Glutamatergic neuron (in vitro differentiated cells): ENCODE results near the gene LGALS3. TPM values are rescaled to one million over a fixed set of nuclear protein-coding genes. Genes with fewer than 3 reads are reported as not detected.
A peak's percentile ranks its signal among the peaks of the same experiment; 100 is the strongest.

Experiments used
- DNase-seq: peaks from one replicate; pipeline ENCODE4 v3.0.0; 2022
- H3K27ac Mint-ChIP-seq: one replicate; pipeline ENCODE4 v1.8.0; 2020; ENCODE audit warnings: mild to moderate bottlenecking, mixed read lengths, inconsistent platforms; ENCODE audit not compliant: unreplicated experiment
- H3K27me3 Mint-ChIP-seq: one replicate; pipeline ENCODE4 v1.8.0; 2020; ENCODE audit warnings: mild to moderate bottlenecking, moderate library complexity, mixed read lengths, inconsistent platforms; ENCODE audit not compliant: unreplicated experiment
- H3K36me3 Mint-ChIP-seq: one replicate; pipeline ENCODE4 v1.8.0; 2020; ENCODE audit warnings: mild to moderate bottlenecking, mixed read lengths, inconsistent platforms; ENCODE audit not compliant: unreplicated experiment
- H3K4me1 Mint-ChIP-seq: one replicate; pipeline ENCODE4 v1.8.0; 2020; ENCODE audit warnings: mild to moderate bottlenecking, low read depth, mixed read lengths, inconsistent platforms; ENCODE audit not compliant: unreplicated experiment
- H3K4me3 Mint-ChIP-seq: one replicate; pipeline ENCODE4 v1.8.0; 2020; ENCODE audit warnings: mild to moderate bottlenecking, mixed read lengths, inconsistent platforms; ENCODE audit not compliant: unreplicated experiment
- H3K9me3 Mint-ChIP-seq: one replicate; pipeline ENCODE4 v1.8.0; 2020; ENCODE audit warnings: mild to moderate bottlenecking, moderate library complexity, mixed read lengths, inconsistent platforms; ENCODE audit not compliant: unreplicated experiment
- total RNA-seq: library from RNA; stranded (reverse); fragmentation: NEBNext Ultra II Directional; extraction: Animal tissue kit (Norgen Biotek cat#: 25700); gene quantifications from one replicate; pipeline ENCODE4 v1.2.1, GENCODE V29; 2021; ENCODE audit not compliant: unreplicated experiment
- TF ChIP-seq, protein P1 (sequence below): fragments of 200-600 bp; sonication (generic); IDR thresholded peaks from one replicate; pipeline ENCODE4 v1.5.0; 2021; ENCODE audit not compliant: partially characterized antibody, unreplicated experiment

LGALS3 gene
- total RNA-seq, 1 donor from 2014 or later: not detected

DNA sequence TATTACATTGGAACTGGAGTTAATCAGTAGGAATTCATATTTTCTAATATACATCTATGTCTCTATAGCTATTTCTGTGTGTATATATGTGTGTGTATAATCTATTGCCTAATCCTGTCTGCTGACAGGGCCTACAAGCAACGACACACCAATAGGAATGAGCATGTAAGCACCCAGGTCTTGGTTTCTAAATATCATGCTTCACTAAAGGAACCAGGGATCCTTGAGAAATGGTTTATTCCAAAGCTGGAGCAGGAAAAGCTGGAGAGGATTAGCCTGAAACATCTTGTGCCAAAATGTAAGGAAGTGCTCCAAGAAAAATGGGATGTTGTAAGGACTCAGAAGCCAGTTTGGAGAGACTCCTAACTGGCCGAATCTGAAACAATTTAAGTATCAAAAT, 29.3 kb upstream of the LGALS3 start:
- Mint-ChIP-seq H3K4me3 (no peak overlapping the region), H3K4me1 (no peaks in the 10 kb centered on the region), H3K9me3 (peaks cover 2% of the 10 kb centered on the region), H3K27me3 (peaks cover 4% of the 10 kb centered on the region), H3K36me3 (peaks cover 7% of the 10 kb centered on the region), H3K27ac (no peak overlapping the region)
- no peak for DNase-seq
- TF ChIP-seq, protein P1, sequence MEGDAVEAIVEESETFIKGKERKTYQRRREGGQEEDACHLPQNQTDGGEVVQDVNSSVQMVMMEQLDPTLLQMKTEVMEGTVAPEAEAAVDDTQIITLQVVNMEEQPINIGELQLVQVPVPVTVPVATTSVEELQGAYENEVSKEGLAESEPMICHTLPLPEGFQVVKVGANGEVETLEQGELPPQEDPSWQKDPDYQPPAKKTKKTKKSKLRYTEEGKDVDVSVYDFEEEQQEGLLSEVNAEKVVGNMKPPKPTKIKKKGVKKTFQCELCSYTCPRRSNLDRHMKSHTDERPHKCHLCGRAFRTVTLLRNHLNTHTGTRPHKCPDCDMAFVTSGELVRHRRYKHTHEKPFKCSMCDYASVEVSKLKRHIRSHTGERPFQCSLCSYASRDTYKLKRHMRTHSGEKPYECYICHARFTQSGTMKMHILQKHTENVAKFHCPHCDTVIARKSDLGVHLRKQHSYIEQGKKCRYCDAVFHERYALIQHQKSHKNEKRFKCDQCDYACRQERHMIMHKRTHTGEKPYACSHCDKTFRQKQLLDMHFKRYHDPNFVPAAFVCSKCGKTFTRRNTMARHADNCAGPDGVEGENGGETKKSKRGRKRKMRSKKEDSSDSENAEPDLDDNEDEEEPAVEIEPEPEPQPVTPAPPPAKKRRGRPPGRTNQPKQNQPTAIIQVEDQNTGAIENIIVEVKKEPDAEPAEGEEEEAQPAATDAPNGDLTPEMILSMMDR: no peak

DNA sequence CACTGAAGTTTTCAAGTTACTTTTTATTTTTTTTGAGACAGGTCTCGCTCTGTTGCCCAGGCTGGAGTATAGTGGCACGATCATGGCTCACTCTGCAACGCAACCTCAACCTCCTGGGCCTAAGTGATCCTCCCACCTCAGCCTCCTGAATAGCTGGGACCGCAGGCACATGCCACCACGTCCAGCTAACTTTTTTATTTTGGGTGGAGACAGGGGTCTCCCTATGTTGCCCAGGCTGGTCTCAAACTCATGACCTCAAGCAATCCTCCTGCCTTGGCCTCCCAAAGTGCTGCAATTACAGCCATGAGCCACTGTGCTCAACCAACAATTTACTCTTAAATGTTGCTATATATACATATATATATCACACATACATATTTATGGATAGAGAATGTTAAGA, 27.4 kb upstream of the LGALS3 start:
- no peak for DNase-seq
- Mint-ChIP-seq H3K27ac (no peak overlapping the region), H3K4me1 (no peaks in the 10 kb centered on the region), H3K4me3 (no peak overlapping the region), H3K27me3 (peaks cover 4% of the 10 kb centered on the region), H3K36me3 (peaks cover 7% of the 10 kb centered on the region), H3K9me3 (peaks cover 2% of the 10 kb centered on the region)
- TF ChIP-seq, protein P1: no peak

DNA sequence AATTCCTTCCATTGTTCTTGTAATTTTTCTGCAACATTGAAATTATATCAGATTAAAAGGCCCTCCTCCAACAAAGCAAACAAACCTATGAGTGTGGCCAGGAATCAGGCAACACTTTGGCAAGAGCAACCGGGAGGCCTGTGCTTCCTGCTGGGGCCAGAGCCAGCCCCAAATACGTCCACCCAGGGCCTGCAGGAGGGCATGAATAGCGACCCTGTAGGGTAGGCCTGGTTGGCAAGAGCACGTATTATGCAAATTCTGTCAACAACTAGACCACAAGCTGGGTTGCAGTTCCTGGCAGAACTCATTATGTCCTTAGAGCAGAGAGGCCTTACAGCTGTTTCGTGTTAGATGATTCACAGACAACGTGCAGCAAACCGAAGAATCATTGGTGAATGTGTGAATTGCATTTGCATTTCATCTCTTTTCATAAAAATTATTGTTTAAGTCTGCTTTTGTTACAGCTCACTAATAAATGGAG, 26.9 kb upstream of the LGALS3 start:
- no peak overlapping the region for H3K27ac Mint-ChIP-seq

DNA sequence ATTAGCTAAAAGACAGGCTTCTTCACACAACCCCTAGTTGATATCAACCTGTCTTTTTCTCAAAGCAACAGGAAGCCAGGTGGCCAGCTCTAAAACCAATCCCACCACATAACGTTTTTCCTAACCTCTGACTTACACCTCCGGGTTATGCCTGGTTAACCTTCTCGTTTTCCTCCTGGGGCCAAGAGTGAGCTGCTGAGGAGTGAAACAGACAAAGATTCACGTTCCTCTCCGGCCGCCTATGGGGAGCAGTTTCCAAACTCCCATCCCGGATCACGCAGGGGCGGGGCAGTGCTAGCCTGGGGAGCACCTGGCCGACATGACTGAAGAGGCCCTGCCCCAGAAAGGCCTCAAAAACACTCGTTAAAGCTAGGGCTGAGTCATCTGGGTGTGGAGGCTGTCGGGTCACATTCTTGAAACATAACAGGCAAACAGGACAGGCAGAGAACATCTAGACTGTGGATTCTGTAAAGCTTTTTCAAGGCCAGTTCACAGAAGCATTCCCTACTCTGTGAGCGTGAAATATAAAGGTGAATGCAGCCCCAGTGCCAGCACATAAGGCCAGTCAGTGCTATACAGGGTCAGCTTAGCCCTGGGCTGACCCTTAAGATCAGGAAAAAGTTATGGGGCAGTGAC, 25.9 kb upstream of the LGALS3 start:
- Mint-ChIP-seq H3K9me3 (peaks cover 4% of the 10 kb centered on the region), H3K27me3 (peaks cover 5% of the 10 kb centered on the region), H3K4me3 (no peak overlapping the region), H3K27ac (no peak overlapping the region), H3K36me3 (peaks cover 7% of the 10 kb centered on the region), H3K4me1 (no peaks in the 10 kb centered on the region)
- peak; percentile 16 for DNase-seq
- TF ChIP-seq, protein P1: no peak

More for the DNA sequence above, 26.9 kb upstream of the LGALS3 start:
- Mint-ChIP-seq H3K9me3 (peaks cover 2% of the 10 kb centered on the region), H3K36me3 (peaks cover 7% of the 10 kb centered on the region), H3K27me3 (peaks cover 4% of the 10 kb centered on the region), H3K4me1 (no peaks in the 10 kb centered on the region), H3K4me3 (no peak overlapping the region)
- no peak for DNase-seq
- TF ChIP-seq, protein P1: no peak

GRCh38 chr14:55103971-55104954, 24.8 kb upstream of the LGALS3 start:
- H3K4me1 Mint-ChIP-seq: peaks cover 1% of the 10 kb centered on the region
- TF ChIP-seq, protein P1: no peak
- H3K27ac Mint-ChIP-seq: no peak overlapping the region
- H3K9me3 Mint-ChIP-seq: peaks cover 10% of the 10 kb centered on the region
- peaks cover 4% of the 10 kb centered on the region for H3K27me3 Mint-ChIP-seq
- DNase-seq: no peak
- no peak overlapping the region for H3K4me3 Mint-ChIP-seq
- peaks cover 7% of the 10 kb centered on the region for H3K36me3 Mint-ChIP-seq
